ENCODE data around the gene ETV6. TPM values are rescaled to one million over a fixed set of nuclear protein-coding genes. Genes with fewer than 3 reads are reported as not detected.

The ETV6 gene
- total RNA-seq, 1 experiment from 2014 or later, result 14.1 TPM

DNA sequence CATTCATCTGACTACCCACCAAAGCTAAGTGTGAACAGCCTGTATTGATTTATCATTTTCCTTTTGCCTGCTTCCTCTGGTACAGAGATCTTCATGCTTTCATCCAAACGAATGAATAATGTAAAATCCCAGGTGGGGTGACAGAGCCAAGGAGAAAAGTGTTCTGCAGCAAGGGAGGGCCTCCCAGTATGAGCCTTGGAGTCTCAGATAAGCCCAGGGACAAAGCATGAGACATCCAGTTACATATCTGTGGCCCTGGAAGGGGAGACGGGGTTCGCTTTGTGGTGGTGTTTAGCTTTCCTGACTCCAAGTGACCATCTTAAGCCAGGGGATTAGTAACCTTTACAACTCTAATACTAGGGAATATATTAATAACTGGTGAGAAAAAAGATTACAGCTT lies 177.1 kb downstream of the ETV6 start:
- Histone ChIP-seq H3K4me1 (ENCODE audit: control insufficient read depth in 1 of 2, insufficient read depth in 2 of 2, low read length in 2 of 2) (no peaks in the 10 kb centered on the region), H3K27me3 (ENCODE audit: insufficient read depth, low read length) (no peaks in the 10 kb centered on the region), H3K79me2 (ENCODE audit: insufficient read depth, low read length) (no peaks in the 10 kb centered on the region), H3K27ac (ENCODE audit: low read depth, low read length) (no peak overlapping the region), H3K4me3 (replicated peaks in 1 of 2; ENCODE audit: low read depth in 1 of 2, low read length in 2 of 2) (no peak overlapping the region), H3K9me3 (ENCODE audit: control insufficient read depth in 1 of 2, insufficient read depth in 1 of 2, low read depth in 1 of 2, low read length in 2 of 2) (no peaks in the 10 kb centered on the region), H3K9me2 (ENCODE audit: insufficient read depth) (no peaks in the 10 kb centered on the region), H2AFZ (ENCODE audit: low read depth, low read length, poor library complexity, severe bottlenecking) (no peak overlapping the region), H3K4me2 (ENCODE audit: low read length) (no peak overlapping the region), H3K36me3 (ENCODE audit: control insufficient read depth in 1 of 2, insufficient read depth in 2 of 2, low read length in 2 of 2) (no peaks in the 10 kb centered on the region), H3K9ac (ENCODE audit: low read length) (no peak overlapping the region), H4K20me1 (ENCODE audit: insufficient read depth) (no peaks in the 10 kb centered on the region)
- RAD21 ChIA-PET (ENCODE audit: low non-redundant PET in 1 of 2, low total read pairs in 2 of 2, uncharacterized antibody in 2 of 2, unreplicated experiment in 2 of 2), result no interaction called here
- POLR2A ChIA-PET, result no interaction called here
- ATAC-seq (no peak), DNase-seq (ENCODE audit: low read depth, low spot score) (no peak)
- CTCF ChIA-PET, result no interaction called here
- no TSS peak for BruUV-seq (replicated peaks)
- intact Hi-C loops (cut with micrococcal nuclease), result no loop called here
- TF ChIP-seq POLR2AphosphoS5 (IDR thresholded peaks at IDR 0.05; ENCODE audit: low read depth, low read length), result no peak
- no peak for TF ChIP-seq EGR1 (IDR thresholded peaks at IDR 0.05; ENCODE audit: low read depth)
- TF ChIP-seq, protein P1, sequence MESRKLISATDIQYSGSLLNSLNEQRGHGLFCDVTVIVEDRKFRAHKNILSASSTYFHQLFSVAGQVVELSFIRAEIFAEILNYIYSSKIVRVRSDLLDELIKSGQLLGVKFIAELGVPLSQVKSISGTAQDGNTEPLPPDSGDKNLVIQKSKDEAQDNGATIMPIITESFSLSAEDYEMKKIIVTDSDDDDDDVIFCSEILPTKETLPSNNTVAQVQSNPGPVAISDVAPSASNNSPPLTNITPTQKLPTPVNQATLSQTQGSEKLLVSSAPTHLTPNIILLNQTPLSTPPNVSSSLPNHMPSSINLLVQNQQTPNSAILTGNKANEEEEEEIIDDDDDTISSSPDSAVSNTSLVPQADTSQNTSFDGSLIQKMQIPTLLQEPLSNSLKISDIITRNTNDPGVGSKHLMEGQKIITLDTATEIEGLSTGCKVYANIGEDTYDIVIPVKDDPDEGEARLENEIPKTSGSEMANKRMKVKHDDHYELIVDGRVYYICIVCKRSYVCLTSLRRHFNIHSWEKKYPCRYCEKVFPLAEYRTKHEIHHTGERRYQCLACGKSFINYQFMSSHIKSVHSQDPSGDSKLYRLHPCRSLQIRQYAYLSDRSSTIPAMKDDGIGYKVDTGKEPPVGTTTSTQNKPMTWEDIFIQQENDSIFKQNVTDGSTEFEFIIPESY (IDR thresholded peaks at IDR 0.05; ENCODE audit: extremely low read depth, insufficient replicate concordance, low read length), result no peak
- TF ChIP-seq TCF7L2 (IDR thresholded peaks at IDR 0.05; ENCODE audit: borderline replicate concordance, extremely low read depth, insufficient read depth, insufficient read length), result no peak
- TF ChIP-seq, protein P2, sequence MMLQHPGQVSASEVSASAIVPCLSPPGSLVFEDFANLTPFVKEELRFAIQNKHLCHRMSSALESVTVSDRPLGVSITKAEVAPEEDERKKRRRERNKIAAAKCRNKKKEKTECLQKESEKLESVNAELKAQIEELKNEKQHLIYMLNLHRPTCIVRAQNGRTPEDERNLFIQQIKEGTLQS (IDR thresholded peaks at IDR 0.05), result no peak
- no peak for TF ChIP-seq POLR2A (IDR thresholded peaks at IDR 0.05; ENCODE audit: borderline replicate concordance, extremely low read depth, insufficient read depth, insufficient read length)
- no peak for TF ChIP-seq RAD21 (IDR thresholded peaks at IDR 0.05; ENCODE audit: low read depth)
- no peak for TF ChIP-seq JUND (IDR thresholded peaks at IDR 0.05)
- no peak for TF ChIP-seq ZFX (IDR thresholded peaks at IDR 0.05)
- TF ChIP-seq FOSL1 (IDR thresholded peaks at IDR 0.05; ENCODE audit: low read depth), result no peak
- no peak for TF ChIP-seq EZH2phosphoT487 (IDR thresholded peaks at IDR 0.05; ENCODE audit: borderline replicate concordance)
- TF ChIP-seq SRF (IDR thresholded peaks at IDR 0.05; ENCODE audit: low read depth), result no peak
- no peak for TF ChIP-seq SIN3A (IDR thresholded peaks at IDR 0.05; ENCODE audit: low read depth)
- TF ChIP-seq CBX3 (IDR thresholded peaks at IDR 0.05; ENCODE audit: low read depth), result no peak
